ENCODE results near the gene PGM2L1.

GRCh38 chr11:74332291-74332690, 65.9 kb downstream of the PGM2L1 start:
- TF ChIP-seq EZH2 (optimal IDR thresholded peaks at IDR 0.05; ENCODE audit: low read depth, low read length) (no peak), EZH2phosphoT487 (IDR thresholded peaks at IDR 0.05; ENCODE audit: low read length) (no peak)
- TF ChIP-seq, protein P1, sequence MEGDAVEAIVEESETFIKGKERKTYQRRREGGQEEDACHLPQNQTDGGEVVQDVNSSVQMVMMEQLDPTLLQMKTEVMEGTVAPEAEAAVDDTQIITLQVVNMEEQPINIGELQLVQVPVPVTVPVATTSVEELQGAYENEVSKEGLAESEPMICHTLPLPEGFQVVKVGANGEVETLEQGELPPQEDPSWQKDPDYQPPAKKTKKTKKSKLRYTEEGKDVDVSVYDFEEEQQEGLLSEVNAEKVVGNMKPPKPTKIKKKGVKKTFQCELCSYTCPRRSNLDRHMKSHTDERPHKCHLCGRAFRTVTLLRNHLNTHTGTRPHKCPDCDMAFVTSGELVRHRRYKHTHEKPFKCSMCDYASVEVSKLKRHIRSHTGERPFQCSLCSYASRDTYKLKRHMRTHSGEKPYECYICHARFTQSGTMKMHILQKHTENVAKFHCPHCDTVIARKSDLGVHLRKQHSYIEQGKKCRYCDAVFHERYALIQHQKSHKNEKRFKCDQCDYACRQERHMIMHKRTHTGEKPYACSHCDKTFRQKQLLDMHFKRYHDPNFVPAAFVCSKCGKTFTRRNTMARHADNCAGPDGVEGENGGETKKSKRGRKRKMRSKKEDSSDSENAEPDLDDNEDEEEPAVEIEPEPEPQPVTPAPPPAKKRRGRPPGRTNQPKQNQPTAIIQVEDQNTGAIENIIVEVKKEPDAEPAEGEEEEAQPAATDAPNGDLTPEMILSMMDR (IDR thresholded peaks at IDR 0.05; ENCODE audit: low read length): no peak
